NCI-H2081 treated with DMSO at 0.1 percent for 48 hours (cell line): ENCODE data around the gene CEBPZOS.

Experiments used
- DNase-seq: peaks from one replicate; lab custom pipeline; 2025; lab: John Stamatoyannopoulos, UW

The CEBPZOS gene

GRCh38 chr2:37196320-37197195 is at the start of gene CEBPZOS:
Gene CEBPZOS, plus strand, starts transcription at chr2:37196496. Its CDS starts 3,209 bp downstream, at chr2:37199705.
- DNase-seq, result peak; percentile 58

GRCh38 chr2:37148325-37148724 is 48.0 kb upstream of the CEBPZOS start:
- no peak for DNase-seq

GRCh38 chr2:37149626-37150322 is 46.5 kb upstream of the CEBPZOS start:
- DNase-seq, result no peak

- DNase-seq, result no peak
These were observed 43.1 kb upstream of the CEBPZOS start for GRCh38 chr2:37153224-37153623.

GRCh38 chr2:37154785-37155184 is 41.5 kb upstream of the CEBPZOS start:
- no peak for DNase-seq

GRCh38 chr2:37156071-37156856 is 40.0 kb upstream of the CEBPZOS start:
- DNase-seq, result no peak

- DNase-seq, result peak; percentile 51
These were observed 39.2 kb upstream of the CEBPZOS start, which contains the start of gene EIF2AK2 for GRCh38 chr2:37156857-37157714. Gene EIF2AK2, minus strand, starts transcription at chr2:37156980. Its CDS starts 9,174 bp downstream, at chr2:37147806.

GRCh38 chr2:37164757-37165156 is 31.5 kb upstream of the CEBPZOS start:
- no peak for DNase-seq

GRCh38 chr2:37167636-37168180 is 28.6 kb upstream of the CEBPZOS start:
- no peak for DNase-seq

GRCh38 chr2:37168217-37168981 is 27.9 kb upstream of the CEBPZOS start:
- DNase-seq, result peak; percentile 11

- no peak for DNase-seq
These were observed 24.7 kb upstream of the CEBPZOS start for GRCh38 chr2:37171624-37171950.

- no peak for DNase-seq
These were observed 22.6 kb upstream of the CEBPZOS start for GRCh38 chr2:37173741-37174140.

- DNase-seq, result no peak
These were observed 16.2 kb upstream of the CEBPZOS start for GRCh38 chr2:37180006-37180639.

- no peak for DNase-seq
These were observed 15.7 kb upstream of the CEBPZOS start for GRCh38 chr2:37180640-37181039.

- DNase-seq, result no peak
These were observed 14.3 kb upstream of the CEBPZOS start for GRCh38 chr2:37181726-37182684.

GRCh38 chr2:37188570-37188969 is 7.7 kb upstream of the CEBPZOS start, which contains the start of gene SULT6B1:
Gene SULT6B1, minus strand, starts transcription at chr2:37188670. Its CDS starts 30 bp downstream, at chr2:37188640.
- DNase-seq, result no peak

- DNase-seq, result no peak
These were observed 6.7 kb upstream of the CEBPZOS start for GRCh38 chr2:37189452-37190153.

- no peak for DNase-seq
These were observed 6.0 kb upstream of the CEBPZOS start for GRCh38 chr2:37190290-37190689.
